Endothelial cell of umbilical vein (primary cell): ENCODE data around the gene TRIM46.
"Not testable (repeated sequence)": the region's sequence is repeated elsewhere in the genome, so short reads cannot be mapped to it uniquely, and the experiment has no call there.

Experiments
- CTCF ChIP-seq, 2 donors: IDR thresholded peaks; 1 replicate in 1 of 2; 2 replicates in 1 of 2; pipeline ENCODE4 v1.5.1; 2011; ENCODE audit warnings: low read length in 2 of 2, mild to moderate bottlenecking in 2 of 2, moderate library complexity in 2 of 2, control low read depth in 1 of 2, inconsistent platforms in 1 of 2, low read depth in 1 of 2; ENCODE audit not compliant: insufficient read depth in 1 of 2; ENCODE audit errors: extremely low read depth in 1 of 2
- EZH2 ChIP-seq: IDR thresholded peaks from 2 replicates; pipeline ENCODE4 v1.6.1; 2012; ENCODE audit warnings: borderline replicate concordance, low read depth, mild to moderate bottlenecking, moderate library complexity, low read length, inconsistent platforms; ENCODE audit not compliant: severe bottlenecking
- FOS ChIP-seq: IDR thresholded peaks from 2 replicates; pipeline ENCODE4 v1.6.1; 2011; ENCODE audit warnings: mild to moderate bottlenecking, low read length, moderate library complexity, borderline replicate concordance; ENCODE audit not compliant: insufficient read depth
- GATA2 ChIP-seq: IDR thresholded peaks from 2 replicates; pipeline ENCODE4 v1.7.0; 2011; ENCODE audit warnings: low read depth, mild to moderate bottlenecking, moderate library complexity, mixed read lengths, low read length; ENCODE audit not compliant: insufficient read length, insufficient read depth
- JUN ChIP-seq: IDR thresholded peaks from 2 replicates; pipeline ENCODE4 v1.6.1; 2011; ENCODE audit warnings: borderline replicate concordance, low read depth; ENCODE audit not compliant: insufficient read length, insufficient read depth
- POLR2A ChIP-seq: IDR thresholded peaks from 2 replicates; pipeline ENCODE4 v1.6.1; 2012; ENCODE audit warnings: low read depth, mild to moderate bottlenecking, control low read depth, low read length
- POLR2AphosphoS5 ChIP-seq: IDR thresholded peaks from 2 replicates; pipeline ENCODE4 v1.6.1; 2012; ENCODE audit warnings: low read depth, mild to moderate bottlenecking, control low read depth, low read length, moderate library complexity; ENCODE audit not compliant: insufficient read depth

- not testable (repeated sequence) for TF ChIP-seq POLR2A; CTCF (IDR thresholded peaks at IDR 0.05; ENCODE audit: extremely low read depth in 1 of 2, insufficient read depth in 1 of 2, low read depth in 1 of 2, low read length in 2 of 2); POLR2AphosphoS5; EZH2; FOS; JUN; GATA2
These were observed 9.9 kb upstream of the TRIM46 start for GRCh38 chr1:155163785-155164184.
